ENCODE data around the gene KRTDAP. TPM values are rescaled to one million over a fixed set of nuclear protein-coding genes. Genes with fewer than 3 reads are reported as not detected.

KRTDAP gene
- total RNA-seq, 1 donor from 2014 or later, result not detected

DNA sequence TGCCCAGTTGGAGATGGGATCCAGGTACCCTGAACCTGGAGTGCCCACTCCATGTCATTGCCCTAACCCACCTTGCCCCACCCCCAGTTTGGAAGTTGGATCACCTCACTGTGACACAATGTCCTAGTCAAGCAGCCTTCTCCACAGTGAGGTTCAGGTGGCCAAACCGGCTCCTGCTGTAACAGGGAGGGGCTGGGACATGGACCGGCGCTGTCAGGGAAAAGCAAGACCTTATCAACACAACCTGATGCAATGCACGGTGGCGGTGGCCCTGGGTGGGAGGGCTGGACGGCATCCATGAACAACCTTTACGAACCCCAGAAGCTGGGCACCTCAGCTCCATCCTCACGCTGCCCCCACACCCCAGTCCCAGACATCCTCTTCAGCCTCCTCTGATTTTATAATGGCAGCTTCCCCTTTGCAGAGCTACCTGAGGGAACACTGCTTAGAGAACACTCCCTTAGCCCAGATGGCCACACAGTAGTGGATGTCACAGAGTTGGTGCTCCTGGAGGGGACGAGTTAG is 1.6 kb upstream of the KRTDAP start:
- peaks cover 39% of the 10 kb centered on the region for H3K27me3 ChIP-seq (ENCODE audit: low read depth)
- TF ChIP-seq, protein P1, sequence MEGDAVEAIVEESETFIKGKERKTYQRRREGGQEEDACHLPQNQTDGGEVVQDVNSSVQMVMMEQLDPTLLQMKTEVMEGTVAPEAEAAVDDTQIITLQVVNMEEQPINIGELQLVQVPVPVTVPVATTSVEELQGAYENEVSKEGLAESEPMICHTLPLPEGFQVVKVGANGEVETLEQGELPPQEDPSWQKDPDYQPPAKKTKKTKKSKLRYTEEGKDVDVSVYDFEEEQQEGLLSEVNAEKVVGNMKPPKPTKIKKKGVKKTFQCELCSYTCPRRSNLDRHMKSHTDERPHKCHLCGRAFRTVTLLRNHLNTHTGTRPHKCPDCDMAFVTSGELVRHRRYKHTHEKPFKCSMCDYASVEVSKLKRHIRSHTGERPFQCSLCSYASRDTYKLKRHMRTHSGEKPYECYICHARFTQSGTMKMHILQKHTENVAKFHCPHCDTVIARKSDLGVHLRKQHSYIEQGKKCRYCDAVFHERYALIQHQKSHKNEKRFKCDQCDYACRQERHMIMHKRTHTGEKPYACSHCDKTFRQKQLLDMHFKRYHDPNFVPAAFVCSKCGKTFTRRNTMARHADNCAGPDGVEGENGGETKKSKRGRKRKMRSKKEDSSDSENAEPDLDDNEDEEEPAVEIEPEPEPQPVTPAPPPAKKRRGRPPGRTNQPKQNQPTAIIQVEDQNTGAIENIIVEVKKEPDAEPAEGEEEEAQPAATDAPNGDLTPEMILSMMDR (IDR thresholded peaks at IDR 0.05; ENCODE audit: borderline replicate concordance), result no peak
- H3K36me3 ChIP-seq, result no peaks in the 10 kb centered on the region
- H3K27ac ChIP-seq (replicated peaks), result no peak overlapping the region
- peaks cover 8% of the 10 kb centered on the region for H3K4me1 ChIP-seq
- DNase-seq, result no peak
- H3K4me3 ChIP-seq, result no peak overlapping the region
- intact Hi-C loops (cut with micrococcal nuclease), result loop anchor here (10.0 kb wide), 1 partner anchor 137 kb away; the partner anchor contains the start of gene FFAR3
- H3K9me3 ChIP-seq (replicated peaks), result no peaks in the 10 kb centered on the region

DNA sequence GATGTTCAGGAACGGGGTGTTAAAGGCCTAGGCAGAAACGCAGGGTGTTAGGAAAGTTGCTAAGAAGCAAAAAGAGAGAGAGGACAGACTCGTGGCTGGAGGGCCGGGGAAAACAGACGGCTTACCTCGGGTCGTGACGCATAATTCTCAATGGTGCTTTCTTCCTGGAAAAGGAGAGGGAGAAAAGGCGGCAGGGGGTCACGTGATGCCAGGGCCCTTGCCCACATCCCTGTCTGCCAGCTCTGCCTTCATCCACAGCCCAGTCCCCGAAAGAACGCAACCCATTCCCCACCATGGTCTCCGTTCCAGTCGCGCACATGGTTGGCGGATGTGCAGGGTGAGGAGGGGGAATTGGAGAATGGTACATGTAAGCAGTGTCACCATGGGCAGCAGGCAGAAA is 1.6 kb downstream of the KRTDAP start:
- H3K4me3 ChIP-seq, result no peak overlapping the region
- H3K4me1 ChIP-seq, result no peaks in the 10 kb centered on the region
- peaks cover 45% of the 10 kb centered on the region for H3K27me3 ChIP-seq (ENCODE audit: low read depth)
- intact Hi-C loops (cut with micrococcal nuclease), result no loop called here
- H3K36me3 ChIP-seq, result no peaks in the 10 kb centered on the region
- H3K9me3 ChIP-seq (replicated peaks), result no peaks in the 10 kb centered on the region
- no peak overlapping the region for H3K27ac ChIP-seq (replicated peaks)
- no peak for DNase-seq
- TF ChIP-seq, protein P1 (IDR thresholded peaks at IDR 0.05; ENCODE audit: borderline replicate concordance), result no peak

DNA sequence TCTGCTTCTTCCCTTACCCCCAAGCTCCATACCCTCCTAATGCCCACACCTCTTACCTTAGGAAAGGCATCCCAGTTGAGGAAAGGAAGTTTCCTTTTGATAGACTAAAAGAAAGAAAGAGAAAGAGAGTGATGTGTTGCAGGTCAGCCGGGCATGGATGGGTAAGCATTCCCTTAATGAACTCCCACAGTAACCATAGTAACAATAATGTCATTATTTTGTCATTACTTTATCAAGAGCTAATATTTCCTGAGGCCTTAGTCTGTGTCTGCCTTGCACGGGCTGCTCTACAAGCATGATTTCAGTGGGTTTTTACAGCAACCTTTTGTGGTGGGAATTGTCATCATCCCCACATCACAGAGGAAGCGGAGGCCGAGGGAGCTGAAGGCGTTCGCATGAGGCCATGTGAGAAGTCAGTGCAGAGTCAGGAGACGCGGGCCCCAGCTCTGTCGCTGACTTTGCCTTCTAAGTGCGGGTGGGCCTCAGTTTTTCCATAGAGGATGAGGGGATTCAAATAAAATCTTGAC is 2.5 kb downstream of the KRTDAP start:
- intact Hi-C loops (cut with micrococcal nuclease), result no loop called here
- TF ChIP-seq, protein P1 (IDR thresholded peaks at IDR 0.05; ENCODE audit: borderline replicate concordance), result no peak
- H3K4me1 ChIP-seq, result no peaks in the 10 kb centered on the region
- no peaks in the 10 kb centered on the region for H3K36me3 ChIP-seq
- H3K4me3 ChIP-seq, result no peak overlapping the region
- DNase-seq, result no peak
- no peaks in the 10 kb centered on the region for H3K9me3 ChIP-seq (replicated peaks)
- peaks cover 45% of the 10 kb centered on the region for H3K27me3 ChIP-seq (ENCODE audit: low read depth)
- no peak overlapping the region for H3K27ac ChIP-seq (replicated peaks)

DNA sequence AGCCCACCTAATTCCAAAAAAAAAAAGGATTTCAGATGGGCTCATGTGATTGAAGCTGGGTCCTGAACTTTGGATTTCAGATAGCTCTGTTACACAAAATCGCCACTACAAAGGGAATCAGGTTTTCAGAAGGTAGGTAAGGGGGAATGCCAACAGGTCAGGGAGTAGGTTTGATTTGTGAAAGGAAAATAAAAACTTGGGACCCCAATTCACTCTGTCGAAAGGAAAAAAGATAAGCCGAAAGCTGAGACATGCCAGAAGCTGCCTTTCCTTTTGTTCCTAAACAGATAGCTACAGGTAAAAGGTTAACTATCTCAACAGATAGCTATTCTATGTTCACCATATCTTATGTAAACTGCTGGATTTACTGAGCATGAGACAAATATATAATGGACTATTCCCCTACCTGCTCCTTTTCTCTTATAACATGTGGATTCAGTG is 4.0 kb downstream of the KRTDAP start:
- no peak overlapping the region for H3K27ac ChIP-seq (replicated peaks)
- intact Hi-C loops (cut with micrococcal nuclease), result no loop called here
- no peaks in the 10 kb centered on the region for H3K4me1 ChIP-seq
- TF ChIP-seq, protein P1 (IDR thresholded peaks at IDR 0.05; ENCODE audit: borderline replicate concordance), result no peak
- no peaks in the 10 kb centered on the region for H3K36me3 ChIP-seq
- peaks cover 45% of the 10 kb centered on the region for H3K27me3 ChIP-seq (ENCODE audit: low read depth)
- DNase-seq, result no peak
- no peak overlapping the region for H3K4me3 ChIP-seq
- H3K9me3 ChIP-seq (replicated peaks), result no peaks in the 10 kb centered on the region

DNA sequence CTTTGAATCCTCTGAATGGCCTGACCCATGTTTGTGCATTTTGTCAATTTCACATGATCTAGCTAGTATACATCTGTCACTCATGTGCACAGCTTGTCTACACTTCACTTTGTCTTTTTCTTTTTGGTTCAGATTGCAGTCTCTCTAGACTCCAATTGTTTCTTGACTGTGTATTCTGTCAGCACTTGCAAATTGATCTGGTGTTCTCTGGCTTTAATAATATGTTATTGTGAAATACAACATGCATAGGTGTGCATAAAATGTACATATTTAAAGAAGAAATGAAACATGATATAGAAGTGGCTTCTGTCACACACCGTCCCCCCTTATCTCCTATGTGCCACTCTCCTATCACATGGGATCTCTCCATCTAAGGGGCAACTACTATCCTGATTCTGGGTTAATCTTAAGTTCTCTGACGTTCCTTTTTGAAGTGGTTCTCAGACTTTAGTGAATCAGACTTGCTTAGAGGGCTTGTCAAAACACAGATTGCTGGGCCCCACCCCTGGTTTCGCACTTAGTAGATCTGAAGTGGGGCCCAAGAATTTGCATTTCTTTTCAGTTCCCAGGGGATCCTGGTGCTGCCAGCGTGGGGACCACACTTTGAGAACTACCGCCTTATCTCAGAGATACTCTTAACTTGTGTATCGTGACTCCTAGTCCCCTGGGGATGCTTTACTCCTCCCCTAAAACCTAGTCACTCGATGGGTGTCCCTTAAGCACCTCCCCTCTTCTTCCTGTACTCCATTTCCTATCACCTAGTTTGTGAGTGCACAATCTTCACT is 5.8 kb downstream of the KRTDAP start:
- no peaks in the 10 kb centered on the region for H3K9me3 ChIP-seq (replicated peaks)
- intact Hi-C loops (cut with micrococcal nuclease), result no loop called here
- H3K36me3 ChIP-seq, result no peaks in the 10 kb centered on the region
- peaks cover 30% of the 10 kb centered on the region for H3K27me3 ChIP-seq (ENCODE audit: low read depth)
- no peaks in the 10 kb centered on the region for H3K4me1 ChIP-seq
- DNase-seq, result no peak
- no peak overlapping the region for H3K27ac ChIP-seq (replicated peaks)
- no peak overlapping the region for H3K4me3 ChIP-seq
- TF ChIP-seq, protein P1 (IDR thresholded peaks at IDR 0.05; ENCODE audit: borderline replicate concordance), result no peak

All from left ventricle myocardium inferior (tissue), 1 donor.